HPDE6-E6E7 (cell line): Measurements from ENCODE around the gene MED25.

Source experiments
- DNase-seq: peaks from one replicate; pipeline ENCODE4 v3.0.0; 2011; ENCODE audit warnings: missing footprints; ENCODE audit errors: extremely low spot score

Gene MED25

DNA sequence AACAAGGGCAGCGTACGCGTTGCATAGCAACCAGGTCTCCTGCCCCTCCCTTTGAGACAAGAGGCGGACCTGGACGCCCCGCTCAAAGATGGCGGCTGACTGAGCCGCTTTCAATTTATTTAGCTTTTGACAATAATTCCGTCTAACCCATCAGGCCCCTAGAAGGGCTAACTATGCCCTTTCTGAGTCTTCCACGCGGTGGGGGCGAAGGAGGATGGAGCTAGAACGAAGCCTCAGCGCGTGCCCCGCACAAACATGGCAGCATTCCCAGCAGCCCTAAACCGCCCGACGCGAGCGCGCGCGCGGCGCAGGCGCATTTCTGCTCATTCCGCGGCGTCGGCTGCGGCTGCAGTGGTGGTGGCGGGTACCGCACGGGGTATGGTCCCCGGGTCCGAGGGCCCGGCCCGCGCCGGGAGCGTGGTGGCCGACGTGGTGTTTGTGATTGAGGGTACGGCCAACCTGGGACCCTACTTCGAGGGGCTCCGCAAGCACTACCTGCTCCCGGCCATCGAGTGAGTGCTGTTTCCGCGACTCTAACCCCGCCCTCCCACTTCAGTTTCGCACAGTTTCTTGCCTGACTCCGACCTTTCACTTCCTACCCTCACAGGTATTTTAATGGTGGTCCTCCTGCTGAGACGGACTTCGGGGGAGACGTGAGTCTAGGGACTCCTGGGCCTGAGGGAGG, at the start of gene MED25:
Gene MED25 (plus strand): TSS at position 326 of the 685 bp plus-strand sequence. CDS start 53 bp downstream, at position 379.
- peak; percentile 86 for DNase-seq

GRCh38 chr19:49770529-49770928, 47.6 kb upstream of the MED25 start:
- DNase-seq: no peak

GRCh38 chr19:49771674-49772139, 46.4 kb upstream of the MED25 start:
- no peak for DNase-seq

DNA sequence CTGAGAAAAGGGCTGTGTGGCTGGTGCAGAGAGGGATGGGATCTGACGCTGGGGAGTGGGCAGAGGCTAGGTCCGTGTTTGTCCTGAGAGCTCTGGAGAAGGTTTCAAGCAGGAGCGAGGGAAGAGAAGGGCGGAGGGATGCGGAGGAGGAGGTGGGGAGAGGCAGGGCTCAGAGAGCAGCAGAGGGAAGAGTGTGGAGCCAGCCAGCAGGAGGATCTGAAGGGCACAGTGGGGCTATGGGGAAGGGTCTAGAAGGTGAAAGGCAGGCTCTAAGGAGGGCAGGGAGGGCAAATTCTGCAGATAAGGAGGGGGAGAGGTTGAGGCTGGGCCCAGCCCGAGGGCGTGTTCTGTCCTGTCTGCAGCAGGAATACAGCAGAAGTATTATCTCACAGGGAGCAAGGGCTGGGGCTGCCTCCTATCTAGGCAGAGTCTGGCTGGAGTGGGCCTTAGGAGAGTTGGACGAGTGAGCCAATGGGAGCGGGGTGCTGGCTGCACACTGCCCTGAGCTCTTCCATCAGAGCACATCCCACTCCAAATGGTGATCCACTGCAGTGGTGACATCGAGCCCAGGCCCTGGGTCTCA, 45.1 kb upstream of the MED25 start:
- no peak for DNase-seq

- no peak for DNase-seq
These were observed 44.3 kb upstream of the MED25 start for GRCh38 chr19:49773663-49774350.

DNA sequence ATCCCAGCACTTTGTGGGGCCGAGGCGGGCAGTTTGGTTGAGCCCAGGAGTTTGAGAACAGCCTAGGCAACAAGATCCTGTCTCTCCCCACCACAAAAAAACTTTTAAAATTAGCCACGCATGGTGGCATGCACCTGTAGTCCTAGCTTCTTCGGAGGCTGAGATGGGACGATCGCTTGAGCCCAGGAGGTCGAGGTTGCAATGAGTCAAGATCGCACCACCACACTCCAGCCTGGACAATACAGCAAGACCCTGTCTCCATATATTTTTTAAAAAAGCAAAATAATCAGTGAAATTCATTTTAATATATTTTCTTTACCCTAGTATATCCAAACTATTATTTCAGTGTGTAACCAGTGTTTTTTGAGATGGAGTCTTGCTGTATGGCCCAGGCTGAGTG, 43.1 kb upstream of the MED25 start:
- no peak for DNase-seq

DNA sequence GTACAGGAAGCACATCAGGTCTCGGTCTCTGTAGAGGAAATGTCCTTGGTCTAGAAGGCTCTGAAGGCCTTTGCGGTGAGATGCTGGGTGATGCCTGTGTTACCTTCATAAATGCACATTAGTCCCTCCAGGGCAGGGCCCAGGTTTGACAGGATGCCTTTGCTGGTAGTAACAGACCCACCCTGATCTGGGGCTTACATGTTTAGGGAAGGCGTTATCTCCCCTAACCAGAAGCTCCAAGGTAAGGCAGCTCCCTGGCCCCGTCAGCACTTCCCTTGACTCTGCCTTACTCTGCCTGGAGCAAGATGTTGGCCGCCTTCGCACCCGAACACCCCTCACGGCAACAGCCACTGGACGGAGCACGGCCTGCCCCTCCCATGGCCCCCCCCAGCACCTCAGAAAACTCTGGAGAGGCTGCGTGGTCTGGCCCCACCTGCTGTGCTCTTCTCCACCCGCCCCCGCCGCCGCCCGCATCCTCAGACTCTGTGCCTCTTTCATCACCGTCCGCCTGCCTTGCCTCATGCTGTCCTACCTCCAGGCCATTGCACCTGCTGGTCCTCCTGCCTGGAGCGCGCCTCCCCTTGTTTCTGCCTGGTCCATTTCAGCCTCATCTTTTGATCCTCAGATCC, 42.2 kb upstream of the MED25 start:
- no peak for DNase-seq

DNA sequence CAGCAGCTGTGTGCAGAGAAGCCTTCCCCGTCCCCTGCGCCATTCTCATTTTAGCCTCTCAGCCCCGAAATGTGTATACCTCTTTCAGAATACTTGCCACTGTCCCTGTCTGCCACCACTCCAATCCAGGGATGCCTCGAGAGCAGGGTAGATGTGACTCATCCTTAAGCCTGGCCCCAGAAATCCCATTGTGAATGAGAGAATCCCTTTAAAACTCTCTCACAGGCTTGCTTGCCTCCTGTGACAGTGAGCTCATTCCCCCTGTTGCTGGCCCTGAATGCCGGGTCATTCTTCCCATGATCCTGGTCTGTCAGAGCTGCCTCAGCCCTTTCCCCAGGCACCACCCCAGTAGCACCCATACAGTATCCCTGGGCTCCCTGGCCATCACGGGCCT, 41.7 kb upstream of the MED25 start:
- no peak for DNase-seq

- DNase-seq: no peak
These were observed 38.1 kb upstream of the MED25 start for GRCh38 chr19:49779731-49780555.

DNA sequence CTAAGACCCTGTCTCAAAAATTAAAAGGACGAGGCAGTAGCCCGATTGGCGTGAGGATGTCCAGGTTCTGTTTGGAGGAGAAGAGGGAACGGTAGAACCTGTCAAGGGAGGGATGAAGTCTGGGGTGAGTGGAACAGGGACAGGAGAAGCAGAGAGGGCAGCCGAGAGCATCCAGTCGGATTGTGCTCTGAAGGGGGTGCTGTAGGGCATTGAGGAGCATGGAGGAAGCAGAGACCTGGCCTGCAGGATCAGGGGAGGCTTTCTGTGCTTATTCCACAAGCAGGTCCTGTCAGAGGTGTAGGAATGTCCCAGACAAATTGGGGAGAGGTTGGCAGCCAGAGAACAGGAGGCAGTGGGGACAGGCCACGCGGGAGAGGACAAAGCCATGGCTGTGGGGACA, 37.2 kb upstream of the MED25 start:
- no peak for DNase-seq

DNA sequence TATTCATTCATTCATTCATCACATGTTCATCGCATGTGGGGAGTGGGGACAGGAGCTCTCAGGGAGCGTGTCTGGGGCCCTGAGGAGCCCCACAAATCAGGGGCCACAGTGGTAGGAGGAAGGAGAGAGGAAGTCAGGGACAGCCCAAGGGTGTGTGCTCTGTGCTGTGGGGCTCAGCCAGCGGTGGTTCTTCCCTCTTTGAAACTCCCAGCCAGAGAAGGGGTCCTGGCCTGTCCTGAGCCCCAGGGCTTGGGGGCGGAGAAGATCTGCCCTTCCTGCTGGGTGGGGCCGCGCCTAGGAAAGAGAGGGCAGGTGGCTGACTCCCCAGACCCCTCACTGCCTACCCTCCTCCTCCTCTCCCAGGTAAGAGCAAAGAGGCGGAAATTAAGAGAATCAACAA, 36.7 kb upstream of the MED25 start:
- DNase-seq: no peak

- DNase-seq: no peak
These were observed 35.6 kb upstream of the MED25 start for GRCh38 chr19:49782515-49782914.

DNA sequence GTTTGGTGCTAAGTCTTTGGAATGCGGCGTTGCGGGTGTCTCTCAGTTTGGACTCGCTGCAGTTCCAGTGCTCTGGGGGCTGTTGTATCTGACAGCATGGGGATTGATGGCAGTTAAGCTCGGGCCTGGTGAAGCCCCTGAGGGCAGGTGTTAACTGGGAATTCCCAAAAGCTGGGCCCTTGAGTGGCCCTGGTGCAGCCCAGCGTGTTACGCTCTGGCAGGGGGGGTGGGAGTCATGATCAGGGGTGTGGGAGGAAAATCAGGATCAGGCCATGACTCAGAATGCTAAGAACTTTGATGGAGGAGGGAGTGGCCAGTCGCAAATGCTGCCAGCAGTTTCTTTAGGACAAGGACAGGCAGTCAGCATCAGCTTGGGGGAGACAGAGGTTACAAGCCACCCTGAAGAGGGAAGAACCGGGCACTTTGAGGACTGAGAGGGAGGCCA, 31.7 kb upstream of the MED25 start:
- DNase-seq: no peak

- no peak for DNase-seq
These were observed 30.3 kb upstream of the MED25 start for GRCh38 chr19:49787746-49788145.

GRCh38 chr19:49788857-49789256, 29.2 kb upstream of the MED25 start:
- no peak for DNase-seq

GRCh38 chr19:49790866-49791265, 27.2 kb upstream of the MED25 start:
- no peak for DNase-seq

- no peak for DNase-seq
These were observed 26.2 kb upstream of the MED25 start for GRCh38 chr19:49791776-49792445.

DNA sequence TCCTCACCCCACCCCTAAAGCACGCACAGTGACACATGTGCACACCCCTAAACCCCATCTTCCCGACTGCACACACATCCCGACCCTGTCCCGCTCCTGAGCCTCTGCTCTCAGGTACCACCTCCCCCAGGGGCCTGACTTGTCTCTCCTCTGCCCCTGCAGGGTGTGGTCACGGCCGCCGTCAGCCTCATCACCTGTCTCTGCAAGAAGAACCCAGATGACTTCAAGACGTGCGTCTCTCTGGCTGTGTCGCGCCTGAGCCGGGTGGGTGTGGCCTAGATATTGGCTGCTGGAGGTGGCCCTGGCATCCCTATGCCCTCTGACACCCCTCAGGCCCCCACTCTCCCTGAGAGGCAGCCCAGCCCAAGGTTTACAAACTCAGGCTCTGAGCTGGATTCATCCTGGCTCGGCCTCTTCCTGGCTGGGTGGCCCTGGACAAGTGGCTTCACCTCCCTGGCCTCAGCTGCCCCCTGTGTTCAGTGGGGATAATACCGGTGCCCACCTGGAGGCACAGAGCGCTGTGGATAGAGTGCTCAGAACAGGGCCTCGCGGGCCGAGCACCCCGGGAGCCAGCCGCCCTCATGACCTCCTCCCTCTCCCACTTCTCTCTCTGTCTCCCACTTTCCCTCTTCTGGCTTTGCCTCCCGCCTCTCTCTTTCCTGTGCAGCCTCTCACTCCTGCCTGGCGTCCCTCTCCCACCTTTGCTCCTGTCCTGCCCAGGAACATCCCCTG, 25.1 kb upstream of the MED25 start:
- DNase-seq: no peak

DNA sequence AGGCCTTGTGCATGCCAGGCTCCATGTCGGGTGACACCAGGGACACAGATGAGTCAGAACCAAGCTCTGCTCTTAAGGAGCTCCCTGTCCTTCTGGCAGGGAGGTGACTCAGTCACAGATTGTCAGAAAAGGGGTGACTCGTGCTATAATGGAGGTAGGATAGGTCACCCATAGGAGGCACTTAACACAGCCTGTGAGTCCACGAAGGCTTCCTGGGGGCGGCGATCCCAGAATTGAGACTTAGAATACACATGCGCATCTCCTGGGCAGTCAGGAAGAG, 24.6 kb upstream of the MED25 start:
- no peak for DNase-seq

- DNase-seq: no peak
These were observed 22.5 kb upstream of the MED25 start for GRCh38 chr19:49795615-49796014.

DNA sequence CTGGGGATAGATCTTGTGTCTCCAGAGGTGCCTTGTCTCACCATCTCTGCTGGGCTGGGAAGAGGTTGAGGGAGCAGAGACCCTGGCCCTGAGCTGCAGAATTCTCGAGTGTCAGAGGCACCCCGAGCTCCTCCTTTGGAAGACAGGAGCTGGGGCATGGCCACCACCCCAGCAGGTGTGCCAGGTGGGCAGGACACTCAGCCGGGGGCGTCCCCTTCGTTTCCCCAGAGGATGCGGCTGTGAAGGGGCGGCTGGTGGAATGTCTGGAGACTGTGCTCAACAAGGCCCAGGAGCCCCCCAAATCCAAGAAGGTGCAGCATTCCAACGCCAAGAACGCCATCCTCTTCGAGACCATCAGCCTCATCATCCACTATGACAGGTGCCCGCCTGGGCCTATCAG, 19.5 kb upstream of the MED25 start:
- DNase-seq: no peak
